Gastrocnemius medialis (tissue), 4 donors: ENCODE results near the gene CCDC85B.

Source experiments
- POLR2A ChIP-seq, 2 donors: fragments of 450-650 bp; IDR thresholded peaks; one replicate each; pipeline ENCODE4 v1.6.1; 2017; ENCODE audit warnings: antibody characterized with exemption in 2 of 2, mild to moderate bottlenecking in 2 of 2, moderate library complexity in 2 of 2
- TF ChIP-seq, protein P1 (sequence below), 5 experiments: fragments of 450-650 bp in 3 of 5; fragments of 200-600 bp in 2 of 5; sonication (generic) in 2 of 5; IDR thresholded peaks in 4 of 5; conservative IDR thresholded peaks in 1 of 5; 1 replicate in 4 of 5; 2 replicates in 1 of 5; pipeline ENCODE4 v1.5.1; 2016 to 2019; ENCODE audit warnings: antibody characterized with exemption in 5 of 5, mild to moderate bottlenecking in 3 of 5, moderate library complexity in 3 of 5

- TF ChIP-seq, protein P1, sequence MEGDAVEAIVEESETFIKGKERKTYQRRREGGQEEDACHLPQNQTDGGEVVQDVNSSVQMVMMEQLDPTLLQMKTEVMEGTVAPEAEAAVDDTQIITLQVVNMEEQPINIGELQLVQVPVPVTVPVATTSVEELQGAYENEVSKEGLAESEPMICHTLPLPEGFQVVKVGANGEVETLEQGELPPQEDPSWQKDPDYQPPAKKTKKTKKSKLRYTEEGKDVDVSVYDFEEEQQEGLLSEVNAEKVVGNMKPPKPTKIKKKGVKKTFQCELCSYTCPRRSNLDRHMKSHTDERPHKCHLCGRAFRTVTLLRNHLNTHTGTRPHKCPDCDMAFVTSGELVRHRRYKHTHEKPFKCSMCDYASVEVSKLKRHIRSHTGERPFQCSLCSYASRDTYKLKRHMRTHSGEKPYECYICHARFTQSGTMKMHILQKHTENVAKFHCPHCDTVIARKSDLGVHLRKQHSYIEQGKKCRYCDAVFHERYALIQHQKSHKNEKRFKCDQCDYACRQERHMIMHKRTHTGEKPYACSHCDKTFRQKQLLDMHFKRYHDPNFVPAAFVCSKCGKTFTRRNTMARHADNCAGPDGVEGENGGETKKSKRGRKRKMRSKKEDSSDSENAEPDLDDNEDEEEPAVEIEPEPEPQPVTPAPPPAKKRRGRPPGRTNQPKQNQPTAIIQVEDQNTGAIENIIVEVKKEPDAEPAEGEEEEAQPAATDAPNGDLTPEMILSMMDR (IDR thresholded peaks at IDR 0.05 in 4 of 5, conservative IDR thresholded peaks at IDR 0.05 in 1 of 5), result no peak
- TF ChIP-seq POLR2A (IDR thresholded peaks at IDR 0.05), result no peak
Measured at GRCh38 chr11:65880844-65881421, 9.5 kb upstream of the CCDC85B start.
